ELF-1 (cell line): Measurements from ENCODE around the gene RNF123.

ENCODE experiments used
- DNase-seq: peaks from one replicate; pipeline ENCODE4 v3.0.0-alpha.2; 2016; ENCODE audit warnings: low read depth, low spot score

RNF123 gene

DNA sequence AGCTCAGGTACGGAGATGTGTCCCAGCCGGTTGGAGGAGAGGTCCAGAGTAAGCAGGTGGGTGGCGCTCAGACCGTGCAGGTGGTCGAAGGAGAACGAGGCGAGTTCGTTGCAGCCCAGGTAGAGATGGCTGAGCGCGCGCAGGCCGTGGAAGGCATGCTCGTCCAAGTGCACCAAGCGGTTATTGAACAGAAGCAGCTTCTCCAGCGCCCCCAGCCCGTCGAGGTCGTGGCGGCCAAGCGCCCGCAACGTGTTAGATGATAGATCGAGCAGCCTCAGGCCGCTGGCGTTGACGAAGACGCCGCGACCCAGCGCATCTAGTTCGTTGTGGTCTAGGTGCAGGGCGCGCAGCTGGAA lies 29.5 kb downstream of the RNF123 start:
- peak; percentile 62 for DNase-seq

DNA sequence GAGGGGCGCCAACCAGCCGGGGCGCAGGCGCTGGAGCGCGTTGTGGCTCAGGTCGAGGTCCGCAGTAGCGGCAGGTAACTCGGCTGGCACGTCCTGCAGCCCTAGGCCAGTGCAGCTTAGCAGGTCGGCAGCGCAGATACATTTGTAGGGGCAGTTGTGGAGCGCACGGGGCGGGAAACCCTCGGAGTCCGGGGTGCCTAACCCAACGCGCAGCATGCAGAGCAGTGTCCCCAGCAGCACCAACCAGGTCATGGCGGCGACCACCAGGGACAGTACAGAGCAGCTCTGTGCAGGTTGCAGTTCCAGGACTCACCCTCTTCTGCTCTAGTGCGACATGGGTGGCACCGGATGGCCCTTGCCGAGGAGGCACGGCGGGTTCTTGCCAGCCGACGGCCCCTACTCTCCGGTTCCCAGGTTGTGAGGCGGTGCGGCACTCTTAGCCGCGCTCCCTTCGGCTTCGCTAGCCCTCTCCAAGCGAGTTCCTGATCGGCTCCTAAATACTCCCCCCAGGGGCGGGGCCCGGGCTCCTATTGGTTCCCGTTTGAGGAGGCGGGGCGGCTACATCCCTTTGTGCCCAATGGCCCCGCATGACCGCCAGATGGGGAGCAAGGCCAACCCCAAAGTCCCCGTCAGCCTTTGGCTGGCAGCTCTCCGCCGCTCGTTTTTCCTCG lies 30.0 kb downstream of the RNF123 start, which contains the start of gene AMIGO3:
Gene AMIGO3 (minus strand): TSS at position 471 of the 671 bp plus-strand sequence. CDS start 219 bp downstream, at position 252.
- peak; percentile 95 for DNase-seq

DNA sequence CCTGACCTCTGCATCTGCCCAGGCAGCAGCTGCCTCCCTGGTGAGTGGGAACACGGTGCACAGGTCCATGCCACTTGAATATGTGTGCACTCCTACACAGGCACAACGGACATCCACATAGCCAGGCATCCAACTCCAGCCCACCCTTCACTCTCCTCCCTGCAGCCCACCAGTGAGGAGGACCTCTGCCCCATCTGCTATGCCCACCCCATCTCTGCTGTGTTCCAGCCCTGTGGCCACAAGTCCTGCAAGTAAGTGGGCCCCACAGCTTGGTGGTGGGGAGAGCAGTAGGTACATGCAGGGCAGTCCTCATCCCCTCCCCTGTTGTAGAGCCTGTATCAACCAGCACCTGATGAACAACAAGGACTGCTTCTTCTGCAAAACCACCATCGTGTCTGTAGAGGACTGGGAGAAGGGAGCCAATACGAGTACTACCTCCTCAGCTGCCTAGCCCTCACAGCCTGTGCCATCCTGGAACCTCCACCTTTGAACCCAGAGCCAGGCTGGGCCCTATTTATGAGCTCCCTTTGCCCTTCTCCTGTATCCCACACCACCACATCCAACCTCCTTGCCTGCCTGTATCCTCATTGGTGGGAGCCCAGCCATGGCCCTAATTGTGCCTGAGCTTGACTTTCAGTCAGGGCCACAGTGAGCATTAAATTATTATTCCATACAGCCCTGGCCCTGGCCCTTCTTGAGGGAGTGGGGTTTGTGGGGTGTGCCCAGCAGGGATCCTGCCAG lies 31.7 kb downstream of the RNF123 start:
- DNase-seq, result no peak

DNA sequence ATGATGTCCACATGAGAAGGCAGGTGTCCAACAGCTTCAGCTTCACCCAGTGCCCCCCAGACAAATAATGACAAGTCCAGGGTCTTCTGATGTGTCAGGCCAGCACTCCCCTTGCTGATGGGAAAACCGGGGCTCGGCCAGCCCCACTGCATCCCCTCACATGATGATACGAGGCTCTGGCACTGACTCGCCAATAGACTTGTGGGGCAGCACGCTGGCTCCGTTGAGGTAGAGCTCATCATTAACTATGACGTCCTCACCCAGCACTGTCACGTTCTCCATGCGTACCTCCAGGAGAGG lies 32.2 kb downstream of the RNF123 start:
- DNase-seq, result no peak

DNA sequence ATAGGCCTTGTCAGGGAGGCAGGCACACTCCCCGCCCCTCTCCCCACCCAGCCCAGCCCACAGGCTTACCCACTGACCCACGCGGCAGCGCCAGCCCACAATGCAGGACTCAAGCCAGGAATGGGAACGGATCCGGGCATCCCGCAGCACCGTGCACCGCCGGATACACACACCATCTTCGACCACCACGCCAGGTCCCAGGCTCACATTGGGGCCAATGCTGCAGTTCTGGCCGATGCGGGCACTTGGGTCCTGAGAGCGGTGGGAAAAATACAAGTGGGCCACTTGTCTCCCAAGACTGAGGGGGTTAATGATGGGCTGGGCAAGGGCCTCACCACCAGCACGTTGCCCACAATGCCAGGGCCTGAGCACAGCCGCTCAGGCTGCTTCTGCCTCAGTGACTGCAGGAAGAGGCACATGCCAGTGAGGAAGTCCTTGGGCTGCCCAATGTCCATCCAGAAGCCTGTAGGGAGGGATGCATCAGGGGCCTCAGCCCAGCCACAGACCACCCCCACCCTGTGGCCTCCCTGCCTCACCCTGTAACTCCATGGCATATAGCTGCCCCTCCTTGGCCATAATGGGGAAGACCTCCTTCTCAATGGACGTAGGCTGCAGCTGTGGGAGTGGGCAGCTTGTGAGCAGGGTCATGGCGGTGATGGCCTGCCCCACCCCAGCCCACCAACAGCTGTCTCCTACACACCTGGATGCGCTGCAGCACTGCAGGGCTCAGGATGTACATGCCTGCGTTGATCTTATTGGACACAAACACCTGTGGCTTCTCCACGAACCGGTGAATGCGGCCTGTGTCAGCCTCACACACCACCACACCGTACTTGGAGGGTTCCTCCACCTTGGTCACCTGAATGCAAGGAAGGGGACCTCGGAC lies 32.8 kb downstream of the RNF123 start:
- DNase-seq, result no peak

DNA sequence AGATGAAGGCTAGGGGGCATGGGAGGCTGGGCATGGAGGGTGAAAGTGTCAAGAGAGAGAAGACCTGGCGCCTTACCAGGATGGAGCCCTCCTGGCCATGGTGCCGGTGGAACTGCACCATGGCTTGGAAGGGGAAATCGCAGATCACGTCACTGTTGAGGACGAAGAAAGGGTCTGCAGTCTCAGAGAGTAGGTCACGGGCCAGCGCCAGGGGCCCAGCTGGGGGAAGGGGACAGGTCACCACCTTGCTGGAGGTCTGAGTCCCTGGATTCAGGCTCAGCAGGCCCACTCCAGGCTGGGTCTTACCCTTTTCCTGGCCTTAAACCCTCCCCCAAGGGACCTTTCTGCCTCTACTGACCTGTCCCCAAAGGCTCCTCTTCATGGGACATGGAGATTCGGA lies 33.5 kb downstream of the RNF123 start:
- DNase-seq, result no peak

DNA sequence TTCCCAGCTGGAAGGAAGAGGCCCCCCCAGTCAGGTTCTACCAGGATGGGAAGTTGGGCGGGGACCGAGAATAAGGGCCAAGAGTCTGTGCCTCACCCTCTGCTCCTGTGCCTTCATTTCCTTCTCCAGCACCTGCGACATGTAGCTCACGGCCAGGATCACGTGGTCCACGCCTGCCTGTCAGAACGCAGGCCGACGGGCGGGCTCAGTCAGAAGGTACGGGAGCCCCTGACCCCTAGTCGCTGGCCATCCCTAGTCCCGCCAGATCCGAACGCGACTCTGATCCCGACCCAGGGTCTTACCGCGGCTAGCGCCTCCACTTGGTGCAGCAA lies 33.9 kb downstream of the RNF123 start:
- DNase-seq, result peak; percentile 66

DNA sequence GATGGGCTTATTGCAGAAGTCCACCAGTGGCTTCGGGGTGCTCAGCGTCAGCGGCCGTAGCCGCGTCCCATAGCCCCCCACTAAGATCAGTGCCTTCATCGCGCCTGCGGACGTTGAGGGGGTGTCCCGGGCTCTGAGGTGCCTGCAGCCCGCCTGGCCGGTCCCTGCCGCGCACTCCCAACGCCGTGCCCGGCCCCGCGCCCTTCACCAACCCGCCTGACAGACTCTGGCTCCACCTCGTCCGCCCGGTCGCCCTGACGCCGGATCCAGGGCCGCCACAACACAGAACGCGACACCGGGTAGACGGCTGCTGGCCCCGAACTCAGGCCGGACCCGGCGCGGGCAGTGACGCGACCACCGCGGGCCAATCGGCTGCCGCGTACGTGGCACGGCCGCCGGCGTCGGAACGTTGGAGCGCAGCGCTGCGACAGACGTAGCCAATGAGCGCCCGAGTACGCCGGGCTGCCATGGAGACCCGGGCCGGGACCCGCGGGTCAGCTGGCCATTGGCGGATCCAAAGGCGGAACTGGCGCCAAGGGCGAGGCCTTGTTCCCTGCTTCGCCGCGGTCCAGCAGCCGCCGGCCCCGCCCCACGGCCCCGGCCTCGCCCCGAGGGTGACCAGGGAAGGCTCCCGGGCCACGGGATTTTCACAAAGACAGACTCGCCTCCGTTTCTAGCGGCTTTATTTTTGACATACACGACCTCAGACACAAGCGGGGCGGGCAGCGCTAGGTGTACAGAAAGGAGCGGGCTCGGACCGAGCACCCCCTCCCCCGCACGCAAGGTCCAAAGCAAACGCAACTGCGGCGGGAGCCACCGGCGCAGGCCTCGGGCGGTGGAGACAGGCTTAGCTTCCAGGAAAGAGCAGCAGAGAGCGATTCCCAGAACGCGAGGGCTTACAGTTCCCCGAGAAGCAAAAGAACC lies 34.5 kb downstream of the RNF123 start, which contains the start of gene GMPPB:
Gene GMPPB (minus strand): TSS at position 324 of the 924 bp plus-strand sequence. CDS start 225 bp downstream, at position 99.
- DNase-seq, result peak; percentile 98

DNA sequence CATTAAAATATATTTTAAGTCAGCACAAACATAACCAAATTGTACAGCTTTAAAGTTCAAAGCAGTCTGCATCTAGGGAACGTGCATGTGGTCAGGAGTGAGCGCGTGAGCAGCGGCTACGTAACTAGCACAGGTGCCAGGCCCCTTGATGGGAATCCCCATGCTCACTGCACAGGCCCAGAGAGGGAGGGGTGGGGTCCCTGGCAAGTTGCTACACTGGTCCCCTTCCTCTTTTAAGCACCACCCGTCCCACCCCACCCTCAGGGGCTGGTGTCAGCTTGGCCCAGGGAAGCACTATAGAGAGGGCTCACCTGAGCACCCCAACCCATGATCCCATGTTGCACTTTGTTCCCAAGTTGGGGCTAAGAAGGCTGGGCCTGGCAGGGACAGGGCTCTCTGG lies 35.2 kb downstream of the RNF123 start:
- no peak for DNase-seq

DNA sequence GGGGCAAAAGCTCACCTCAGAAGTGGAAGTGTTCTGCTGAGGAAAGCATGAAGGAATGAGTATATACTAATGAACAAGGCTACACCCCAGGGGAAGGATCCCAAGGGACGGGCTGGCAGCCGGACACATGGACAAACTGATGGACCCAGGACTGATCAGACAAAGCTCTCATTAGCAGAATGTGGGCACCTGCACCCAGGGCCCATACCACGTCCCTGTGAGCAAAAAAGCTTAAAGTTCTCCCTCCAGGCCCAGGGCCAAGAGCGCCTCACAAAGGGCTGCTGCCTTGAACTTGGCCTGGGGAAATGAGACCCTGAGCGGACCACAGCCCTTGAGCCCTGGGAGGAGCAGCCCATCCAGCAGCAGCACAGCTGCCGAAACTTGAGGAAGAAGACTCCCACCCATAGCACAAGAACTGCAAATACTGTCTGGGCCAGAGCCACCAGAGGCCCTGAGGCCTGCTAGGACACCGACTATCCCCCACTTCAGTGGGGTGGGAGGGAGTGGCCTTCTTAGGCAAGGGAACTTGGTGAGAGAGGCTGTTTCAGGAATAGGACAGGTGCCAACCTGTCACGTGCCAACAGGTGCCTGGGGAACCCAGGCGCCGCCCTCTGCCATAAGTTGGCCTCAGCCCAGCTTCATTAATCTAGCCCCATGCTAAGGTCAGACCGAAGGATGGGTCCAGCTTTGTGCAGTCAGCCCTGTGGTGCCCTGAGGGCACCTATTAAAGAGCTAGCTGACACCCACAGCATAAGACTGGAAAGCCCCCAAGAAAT lies 36.7 kb downstream of the RNF123 start:
- DNase-seq, result no peak

DNA sequence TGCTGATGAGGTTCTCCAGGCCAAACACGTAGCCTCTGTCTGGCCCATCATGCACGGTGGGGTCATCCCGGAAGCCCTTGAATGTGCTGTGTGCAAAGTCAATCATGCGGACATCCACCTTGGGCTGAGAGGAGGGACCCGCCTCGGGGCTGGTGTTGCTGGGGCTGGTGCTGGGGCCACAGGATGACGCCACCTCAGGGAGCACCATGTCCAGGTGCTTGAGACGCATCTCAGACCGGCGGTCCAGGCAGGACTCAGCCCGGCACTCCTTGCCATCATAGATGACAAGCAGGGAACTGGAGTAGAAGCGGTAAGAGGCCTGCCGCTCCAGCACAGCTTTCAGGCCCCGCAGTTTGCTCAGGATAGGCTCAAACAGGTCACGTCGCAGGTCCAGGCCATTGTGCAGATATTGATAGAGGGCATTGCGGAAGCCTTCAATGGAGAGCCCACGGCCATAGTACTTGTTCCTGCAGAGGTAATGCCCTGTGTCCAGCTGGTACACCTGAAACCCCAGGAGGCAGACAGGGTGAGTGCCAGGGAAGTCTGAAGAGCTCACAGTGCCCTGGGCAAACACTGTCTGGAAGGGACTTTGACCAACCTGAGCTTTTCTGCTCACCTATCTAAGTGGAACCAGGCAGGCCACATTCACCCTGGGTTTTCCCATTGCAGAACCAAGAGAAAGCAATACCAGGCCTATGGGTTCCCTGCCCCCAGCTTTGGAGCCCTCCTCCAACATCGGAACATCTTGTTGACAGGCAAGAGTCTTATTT lies 38.0 kb downstream of the RNF123 start:
- no peak for DNase-seq

DNA sequence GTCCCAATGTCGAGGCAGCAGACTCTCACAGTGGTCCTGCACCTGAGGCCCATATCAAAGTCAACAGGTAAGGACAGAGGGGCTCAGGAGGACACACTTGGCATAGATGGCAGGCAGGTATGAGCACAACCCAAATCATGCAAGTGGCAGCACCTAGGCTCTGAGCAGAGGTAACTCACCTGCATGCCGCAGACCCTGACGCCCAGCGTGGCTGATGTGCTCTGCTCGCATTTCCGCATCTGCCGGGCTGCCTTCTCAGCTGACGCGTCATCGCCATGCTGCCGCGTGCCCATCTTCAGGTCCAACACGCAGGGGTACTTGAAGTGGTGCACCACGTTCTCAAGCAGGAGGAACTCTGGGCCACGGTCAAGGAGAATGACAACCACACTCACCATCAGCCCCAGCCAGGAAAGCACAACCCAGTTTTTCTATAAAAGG lies 38.6 kb downstream of the RNF123 start:
- no peak for DNase-seq

DNA sequence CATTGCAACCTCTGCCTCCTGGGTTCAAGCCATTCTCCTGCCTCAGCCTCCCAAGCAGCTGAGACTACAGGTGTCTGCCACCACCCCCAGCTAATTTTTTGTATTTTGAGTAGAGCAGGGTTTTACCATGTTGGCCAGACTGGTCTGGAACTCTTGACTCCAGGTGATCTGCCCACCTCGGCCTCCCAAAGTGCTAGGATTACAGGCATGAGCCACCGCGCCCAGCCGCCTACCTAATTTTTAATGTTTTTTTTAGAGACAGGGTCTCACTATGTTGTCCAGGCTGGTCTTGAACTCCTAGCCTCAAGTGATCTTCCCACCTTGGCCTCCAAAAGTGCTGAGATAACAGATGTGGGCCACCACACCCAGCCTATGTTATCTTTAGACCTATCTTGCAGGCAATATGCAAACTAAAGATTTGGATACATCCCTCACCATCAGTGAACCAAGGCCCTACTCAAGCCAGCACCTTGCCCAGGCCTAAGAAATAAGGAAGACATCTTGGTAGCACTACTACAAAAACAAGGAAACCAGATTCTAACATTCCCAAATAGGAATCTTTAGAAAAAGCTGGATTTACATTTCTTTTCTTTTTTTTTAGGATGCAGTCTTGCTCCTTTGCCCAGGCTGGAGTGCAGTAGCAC lies 40.7 kb downstream of the RNF123 start:
- DNase-seq, result no peak

DNA sequence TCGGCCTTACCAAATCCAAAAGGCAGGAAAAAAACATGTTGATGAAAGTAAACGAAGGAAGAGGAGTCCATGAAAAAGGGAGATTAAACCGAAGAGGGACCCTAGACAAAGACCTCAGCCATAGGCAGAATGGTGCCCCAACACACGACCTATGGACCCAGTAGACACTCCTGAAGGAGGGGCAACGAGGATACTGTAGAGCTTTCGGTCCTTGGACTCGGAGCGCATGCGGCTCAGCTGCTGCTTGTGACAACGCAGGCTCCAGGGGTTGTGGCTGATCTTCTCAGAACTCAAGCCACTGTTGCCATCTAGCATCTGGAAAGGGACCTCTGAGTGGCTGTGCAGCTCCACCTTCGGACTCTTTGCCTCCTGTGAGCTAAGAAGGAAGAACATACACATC lies 43.2 kb downstream of the RNF123 start:
- DNase-seq, result no peak

DNA sequence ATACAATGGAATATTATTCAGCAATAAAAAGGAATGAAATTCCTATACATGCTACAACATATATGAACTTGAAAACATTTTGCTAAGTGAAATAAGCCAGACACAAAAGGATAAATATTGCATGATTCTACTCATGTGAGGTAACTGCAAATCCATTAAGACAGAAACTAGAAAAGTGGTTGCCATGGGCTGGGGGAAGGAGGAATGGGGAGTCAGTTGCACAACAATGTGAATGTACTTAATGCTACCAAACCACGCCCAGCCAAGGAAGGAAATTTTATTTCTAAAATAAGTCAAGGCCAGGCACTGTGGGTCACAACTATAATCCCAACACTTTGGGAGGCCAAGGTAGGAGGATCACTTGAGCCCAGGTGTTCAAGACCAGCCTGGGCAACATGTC lies 44.2 kb downstream of the RNF123 start:
- DNase-seq, result no peak

DNA sequence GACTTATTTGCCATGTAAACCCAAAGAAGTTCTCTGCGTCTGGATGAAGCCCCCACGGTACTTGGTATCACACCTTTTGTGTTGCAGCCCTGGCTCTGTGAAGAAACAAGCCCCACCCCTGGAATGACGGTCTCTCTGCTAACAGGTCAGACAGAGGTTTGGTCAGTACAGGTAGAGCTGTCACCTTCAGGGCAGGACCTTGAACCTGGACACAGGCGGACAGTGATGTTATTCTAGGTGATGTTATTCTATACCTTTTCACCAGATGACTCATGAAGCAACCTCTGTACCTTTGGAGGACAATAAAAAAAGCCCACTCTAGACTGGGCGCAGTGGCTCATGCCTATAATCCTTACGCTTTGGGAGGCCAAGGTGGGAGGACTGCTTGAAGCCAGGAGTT lies 45.4 kb downstream of the RNF123 start:
- no peak for DNase-seq

DNA sequence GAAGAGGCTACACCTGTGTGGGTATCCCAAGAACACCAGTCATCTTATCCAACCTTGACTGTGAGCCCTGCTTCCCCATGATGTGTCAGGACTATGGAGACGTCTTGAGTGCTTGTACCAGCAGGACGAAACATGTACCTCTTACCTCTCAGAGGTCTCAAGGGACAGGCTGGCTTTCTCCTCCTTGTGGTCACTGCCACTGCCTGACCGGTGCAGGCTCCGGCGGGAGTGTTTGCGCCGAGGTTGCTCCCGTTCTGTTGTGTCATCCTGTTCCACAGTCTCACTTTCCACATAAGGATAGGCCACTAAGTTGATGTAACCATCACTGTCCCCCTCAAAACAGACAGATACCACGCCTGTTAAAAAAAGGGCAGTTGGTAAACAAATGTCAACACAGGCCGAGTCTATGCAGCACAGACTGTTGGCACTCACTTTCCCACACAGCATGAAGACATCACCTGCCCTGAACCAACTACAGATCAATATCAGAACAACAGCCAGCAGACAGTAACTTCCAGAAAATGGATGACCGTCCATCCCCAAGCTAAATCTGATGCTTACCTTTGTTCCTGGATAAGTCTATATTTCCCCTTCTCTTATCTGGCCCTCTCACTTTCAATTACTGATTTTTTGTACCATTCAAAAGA lies 48.8 kb downstream of the RNF123 start:
- DNase-seq, result no peak

DNA sequence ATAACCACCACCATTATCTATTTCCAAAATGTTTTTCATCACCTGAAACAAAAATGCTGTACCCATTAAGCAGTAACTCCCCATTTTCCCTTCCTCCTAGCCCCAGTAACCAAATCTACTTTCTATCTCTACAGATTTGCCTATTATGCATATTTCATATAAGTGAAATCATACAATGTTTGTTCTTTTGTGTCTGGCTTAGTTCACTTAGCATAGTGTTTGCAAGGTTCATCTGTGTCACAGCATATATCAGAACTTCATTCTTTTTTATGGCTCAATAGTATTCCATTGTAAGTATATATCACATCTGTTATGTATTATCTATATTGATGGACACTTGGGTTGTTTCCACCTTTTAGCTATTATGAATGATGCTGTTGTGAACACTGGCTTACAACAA lies 51.1 kb downstream of the RNF123 start:
- no peak for DNase-seq

DNA sequence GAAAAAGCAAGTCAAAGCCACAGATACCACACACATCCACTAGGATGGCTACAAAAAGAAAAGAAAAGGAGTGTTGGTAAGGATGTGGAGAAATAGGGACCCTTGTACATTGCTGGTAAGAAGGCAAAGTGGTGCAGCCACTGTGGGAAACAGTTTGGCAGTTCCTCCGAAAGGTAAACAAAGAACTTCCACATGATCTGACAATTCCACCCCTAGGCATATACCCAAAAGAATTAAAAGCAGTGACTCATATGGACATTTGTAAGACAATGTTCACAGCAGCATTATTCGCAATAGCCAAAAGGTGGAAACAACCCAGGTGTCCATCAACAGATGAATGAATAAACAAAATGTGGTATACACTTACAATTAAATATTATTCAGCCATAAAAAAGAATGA lies 56.6 kb downstream of the RNF123 start:
- no peak for DNase-seq
